Right lobe of liver (tissue), 4 donors: ENCODE measurements around the gene TRAF3.

Experiments used
- CTCF ChIP-seq, 4 donors: fragments of 200-600 bp in 3 of 4; fragments of 450-650 bp in 1 of 4; IDR thresholded peaks; one replicate each; pipeline versions ENCODE4 v1.5.1 to v1.8.0; 2016 to 2022; ENCODE audit warnings: antibody characterized with exemption in 4 of 4, mild to moderate bottlenecking in 2 of 4
- POLR2A ChIP-seq: fragments of 450-650 bp; IDR thresholded peaks from one replicate; pipeline ENCODE4 v1.6.1; 2017; ENCODE audit warnings: antibody characterized with exemption, mild to moderate bottlenecking
- donor health status: DM: no; HTN: no; CAD: no.
- donor health status: DM: no; HTN: no; CAD: no.
- donor health status: DM: no; HTN: yes; CAD: no.

GRCh38 chr14:102907303-102907844 lies 130.1 kb downstream of the TRAF3 start:
- TF ChIP-seq CTCF (IDR thresholded peaks at IDR 0.05) (no peak), POLR2A (no peak)
